ENCODE measurements around the gene ADAMTS18. TPM values are rescaled to one million over a fixed set of nuclear protein-coding genes. Genes with fewer than 3 reads are reported as not detected.

ADAMTS18 gene
- total RNA-seq, 1 experiment from 2014 or later: not detected

DNA sequence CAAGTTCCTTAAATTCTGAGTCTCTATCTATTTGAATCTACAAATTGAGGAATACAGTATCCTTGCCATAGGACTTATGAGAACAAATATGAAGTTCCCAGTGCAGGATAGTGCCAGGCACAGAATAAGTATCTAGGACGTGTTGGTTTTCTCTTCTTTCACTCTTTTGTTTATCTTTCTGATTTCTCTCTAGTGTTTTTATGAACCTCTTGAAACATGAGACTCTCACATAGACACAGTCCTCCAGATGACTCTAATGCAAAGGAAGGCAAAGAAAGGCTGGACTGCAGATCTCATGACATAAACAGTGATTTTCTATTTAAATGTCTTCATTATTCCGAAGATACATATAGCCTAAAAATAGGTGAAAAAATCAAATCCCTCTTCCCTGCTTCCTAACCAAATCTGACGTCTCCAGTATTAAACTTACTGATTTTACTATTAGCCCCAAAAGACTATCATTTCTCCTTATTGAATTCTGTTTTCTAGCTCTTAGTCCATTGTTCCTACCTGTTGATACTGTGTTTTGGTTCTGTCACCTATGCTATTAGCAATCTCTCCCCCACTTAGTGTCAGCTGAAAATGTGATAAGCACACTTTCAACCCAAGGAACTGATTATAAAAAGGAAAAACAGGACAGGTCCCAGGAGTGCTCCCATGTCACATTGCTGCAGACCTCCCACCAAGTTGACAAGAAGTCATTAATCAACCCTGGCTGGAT lies 24.9 kb upstream of the ADAMTS18 start:
- peaks cover 13% of the 10 kb centered on the region for H3K27me3 ChIP-seq (replicated peaks; ENCODE audit: insufficient read depth, low read depth, low read length, poor library complexity)
- intact Hi-C loops (cut with micrococcal nuclease; ENCODE audit: unreplicated experiment): no loop called here
- ChIA-PET POLR2A (ENCODE audit: low non-redundant PET) (no interaction called here), CTCF (no interaction called here)
- no peaks in the 10 kb centered on the region for H3K4me1 ChIP-seq (ENCODE audit: insufficient read depth, low read length, poor library complexity, severe bottlenecking)
- BruUV-seq (replicated peaks): no TSS peak
- no peaks in the 10 kb centered on the region for H3K36me3 ChIP-seq (ENCODE audit: insufficient read depth, low read length, poor library complexity, severe bottlenecking)
- no peak overlapping the region for H3K4me3 ChIP-seq (ENCODE audit: low read depth, low read length, poor library complexity, severe bottlenecking)
- TF ChIP-seq CTCF (conservative IDR thresholded peaks at IDR 0.05; ENCODE audit: low read depth, low read length) (no peak), EZH2 (IDR thresholded peaks at IDR 0.05; ENCODE audit: borderline replicate concordance, low read depth, low read length, poor library complexity, severe bottlenecking) (no peak)
- no peaks in the 10 kb centered on the region for H3K9me3 ChIP-seq (ENCODE audit: low read depth, low read length, poor library complexity, severe bottlenecking)
- no peak for DNase-seq (ENCODE audit: low spot score)
- no peak overlapping the region for H3K27ac ChIP-seq (ENCODE audit: low read depth, low read length, poor library complexity, severe bottlenecking)

GRCh38 chr16:77457046-77457445 lies 22.2 kb upstream of the ADAMTS18 start:
- H3K9me3 ChIP-seq (ENCODE audit: low read depth, low read length, poor library complexity, severe bottlenecking): no peaks in the 10 kb centered on the region
- H3K27ac ChIP-seq (ENCODE audit: low read depth, low read length, poor library complexity, severe bottlenecking): no peak overlapping the region
- POLR2A ChIA-PET (ENCODE audit: low non-redundant PET): no interaction called here
- TF ChIP-seq CTCF (conservative IDR thresholded peaks at IDR 0.05; ENCODE audit: low read depth, low read length): no peak
- no peak for TF ChIP-seq EZH2 (IDR thresholded peaks at IDR 0.05; ENCODE audit: borderline replicate concordance, low read depth, low read length, poor library complexity, severe bottlenecking)
- intact Hi-C loops (cut with micrococcal nuclease; ENCODE audit: unreplicated experiment): no loop called here
- BruUV-seq (replicated peaks): no TSS peak
- no peak for DNase-seq (ENCODE audit: low spot score)
- CTCF ChIA-PET: no interaction called here
- H3K4me3 ChIP-seq (ENCODE audit: low read depth, low read length, poor library complexity, severe bottlenecking): no peak overlapping the region
- H3K36me3 ChIP-seq (ENCODE audit: insufficient read depth, low read length, poor library complexity, severe bottlenecking): no peaks in the 10 kb centered on the region
- H3K27me3 ChIP-seq (replicated peaks; ENCODE audit: insufficient read depth, low read depth, low read length, poor library complexity): peaks cover 13% of the 10 kb centered on the region
- no peaks in the 10 kb centered on the region for H3K4me1 ChIP-seq (ENCODE audit: insufficient read depth, low read length, poor library complexity, severe bottlenecking)

DNA sequence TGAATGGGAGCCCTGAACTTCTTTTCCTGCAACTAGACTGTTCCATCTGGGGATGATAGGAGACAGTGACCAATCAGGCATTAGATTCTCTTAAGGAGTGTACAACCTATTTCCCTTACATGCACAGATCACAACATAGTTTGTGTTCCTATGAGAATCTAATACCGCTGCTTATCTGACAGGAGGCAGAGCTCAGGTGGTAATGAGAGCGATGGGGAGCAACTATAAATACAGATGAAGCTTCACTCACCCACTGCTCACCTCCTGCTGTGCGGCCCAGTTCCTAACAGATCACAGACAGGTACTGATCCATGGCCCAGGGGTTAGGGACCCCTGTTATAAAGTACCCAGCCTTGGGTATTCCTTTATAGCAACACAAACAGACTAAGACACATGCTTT lies 17.4 kb upstream of the ADAMTS18 start:
- ChIA-PET POLR2A (ENCODE audit: low non-redundant PET) (no interaction called here), CTCF (no interaction called here)
- no peaks in the 10 kb centered on the region for H3K36me3 ChIP-seq (ENCODE audit: insufficient read depth, low read length, poor library complexity, severe bottlenecking)
- peaks cover 5% of the 10 kb centered on the region for H3K27me3 ChIP-seq (replicated peaks; ENCODE audit: insufficient read depth, low read depth, low read length, poor library complexity)
- DNase-seq (ENCODE audit: low spot score): no peak
- no TSS peak for BruUV-seq (replicated peaks)
- no peak overlapping the region for H3K4me3 ChIP-seq (ENCODE audit: low read depth, low read length, poor library complexity, severe bottlenecking)
- intact Hi-C loops (cut with micrococcal nuclease; ENCODE audit: unreplicated experiment): no loop called here
- no peaks in the 10 kb centered on the region for H3K4me1 ChIP-seq (ENCODE audit: insufficient read depth, low read length, poor library complexity, severe bottlenecking)
- no peak overlapping the region for H3K27ac ChIP-seq (ENCODE audit: low read depth, low read length, poor library complexity, severe bottlenecking)
- TF ChIP-seq CTCF (conservative IDR thresholded peaks at IDR 0.05; ENCODE audit: low read depth, low read length) (no peak), EZH2 (IDR thresholded peaks at IDR 0.05; ENCODE audit: borderline replicate concordance, low read depth, low read length, poor library complexity, severe bottlenecking) (no peak)
- H3K9me3 ChIP-seq (ENCODE audit: low read depth, low read length, poor library complexity, severe bottlenecking): no peaks in the 10 kb centered on the region

Measured in A673 (cell line).